ENCODE data around the gene PRSS27.
A peak's percentile ranks its signal among the peaks of the same experiment; 100 is the strongest.
"Not testable (repeated sequence)": the region's sequence is repeated elsewhere in the genome, so short reads cannot be mapped to it uniquely, and the experiment has no call there.

PRSS27 gene

GRCh38 chr16:2671193-2671592 lies 48.8 kb downstream of the PRSS27 start:
- Mint-ChIP-seq H3K4me1 (ENCODE audit: low read depth) (peaks cover 41% of the 10 kb centered on the region), H3K4me3 (peak overlapping the region; percentile 87), H3K36me3 (ENCODE audit: low read depth) (peaks cover 28% of the 10 kb centered on the region)
- not testable (repeated sequence) for H3K9me3 Mint-ChIP-seq, H3K27ac Mint-ChIP-seq, H3K27me3 Mint-ChIP-seq

GRCh38 chr16:2670017-2670416 lies 50.0 kb downstream of the PRSS27 start:
- not testable (repeated sequence) for H3K9me3 Mint-ChIP-seq, H3K27me3 Mint-ChIP-seq, H3K27ac Mint-ChIP-seq
- Mint-ChIP-seq H3K36me3 (ENCODE audit: low read depth) (peaks cover 33% of the 10 kb centered on the region), H3K4me1 (ENCODE audit: low read depth) (peaks cover 47% of the 10 kb centered on the region), H3K4me3 (peak overlapping the region; percentile 87)

- H3K4me3 Mint-ChIP-seq = peak overlapping the region; percentile 87
- peaks cover 52% of the 10 kb centered on the region for H3K4me1 Mint-ChIP-seq (ENCODE audit: low read depth)
- not testable (repeated sequence) for H3K9me3 Mint-ChIP-seq, H3K27me3 Mint-ChIP-seq
- peaks cover 38% of the 10 kb centered on the region for H3K36me3 Mint-ChIP-seq (ENCODE audit: low read depth)
- peak overlapping the region; percentile 55 for H3K27ac Mint-ChIP-seq
Measured at GRCh38 chr16:2669587-2669986, 50.4 kb downstream of the PRSS27 start.

DNA sequence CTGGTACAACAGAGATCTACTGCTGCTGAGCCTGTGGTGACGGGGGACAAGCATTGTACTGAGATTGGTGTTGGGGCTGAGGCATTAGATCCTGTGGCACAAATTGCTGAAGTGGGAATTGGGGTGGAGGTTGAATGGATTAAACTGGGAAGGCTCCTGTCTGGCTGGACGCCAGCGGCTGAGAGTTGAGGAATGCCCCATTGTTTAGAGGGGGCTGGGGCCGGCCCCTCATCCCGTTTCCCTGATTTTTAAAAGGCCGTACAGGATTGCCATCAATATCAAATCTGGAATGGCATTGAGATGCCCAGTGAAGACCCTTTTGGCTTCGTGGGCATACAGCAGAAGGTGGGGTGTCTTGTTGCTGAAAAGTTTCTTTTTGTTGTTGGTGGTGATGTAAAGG lies 53.4 kb downstream of the PRSS27 start:
- not testable (repeated sequence) for H3K4me3 Mint-ChIP-seq, H3K9me3 Mint-ChIP-seq, H3K27ac Mint-ChIP-seq, H3K27me3 Mint-ChIP-seq
- peaks cover 65% of the 10 kb centered on the region for H3K4me1 Mint-ChIP-seq (ENCODE audit: low read depth)
- H3K36me3 Mint-ChIP-seq (ENCODE audit: low read depth) = peaks cover 60% of the 10 kb centered on the region

DNA sequence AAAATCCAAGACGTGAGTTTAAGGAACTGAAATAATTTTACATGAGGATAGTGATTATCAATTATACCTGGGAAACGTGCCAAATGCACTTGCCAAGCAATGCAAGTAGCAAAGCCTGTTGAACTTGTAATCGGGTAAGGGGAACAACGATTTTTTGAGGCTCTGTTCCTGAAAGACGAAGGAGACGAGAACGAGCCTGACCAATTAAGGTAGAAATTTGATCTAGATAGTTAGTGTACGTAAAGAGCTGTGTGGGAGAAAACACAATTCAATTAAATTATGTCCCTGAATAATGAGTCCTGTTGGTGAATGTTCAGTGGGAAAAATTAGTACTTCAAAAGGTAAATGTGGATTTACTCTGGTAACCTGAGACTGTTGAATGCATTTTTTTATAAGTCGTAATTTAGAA lies 55.4 kb downstream of the PRSS27 start:
- peaks cover 54% of the 10 kb centered on the region for H3K36me3 Mint-ChIP-seq (ENCODE audit: low read depth)
- no peaks in the 10 kb centered on the region for H3K9me3 Mint-ChIP-seq
- H3K4me1 Mint-ChIP-seq (ENCODE audit: low read depth) = peaks cover 61% of the 10 kb centered on the region
- peak overlapping the region; percentile 96 for H3K27ac Mint-ChIP-seq
- peak overlapping the region; percentile 71 for H3K4me3 Mint-ChIP-seq
- no peaks in the 10 kb centered on the region for H3K27me3 Mint-ChIP-seq

GRCh38 chr16:2663553-2664546 lies 56.2 kb downstream of the PRSS27 start:
- H3K9me3 Mint-ChIP-seq = no peaks in the 10 kb centered on the region

More at GRCh38 chr16:2663553-2664546, 56.2 kb downstream of the PRSS27 start:
- Mint-ChIP-seq H3K27ac (peak overlapping the region; percentile 96), H3K27me3 (no peaks in the 10 kb centered on the region), H3K4me3 (peak overlapping the region; percentile 71), H3K4me1 (ENCODE audit: low read depth) (peaks cover 57% of the 10 kb centered on the region), H3K36me3 (ENCODE audit: low read depth) (peaks cover 48% of the 10 kb centered on the region)

Measured in stimulated activated naive CD8-positive, alpha-beta T cell treated with anti-CD3 and anti-CD28 coated beads, Interleukin-15, Interleukin-2, amounts not matched to agents 100 ng/mL and 50 ng/mL, for 24 hours (primary cell).